ENCODE data around the gene TEX51. TPM values are rescaled to one million over a fixed set of nuclear protein-coding genes. Genes with fewer than 3 reads are reported as not detected.

The TEX51 gene
- polyA plus RNA-seq, 1 of the 3 experiments (the other 2 are of a cell fraction), result not detected

GRCh38 chr2:126943612-126944348 lies 45.1 kb downstream of the TEX51 start (continued):
- TF ChIP-seq REST (IDR thresholded peaks at IDR 0.05; ENCODE audit: low read depth, low read length), result no peak

- no peaks in the 10 kb centered on the region for H4K20me1 ChIP-seq (ENCODE audit: insufficient read depth)
- ChIA-PET CTCF (interaction anchor here (1.6 to 1.7 kb wide), 2 partner anchors 12 to 27 kb away, joined by 4 to 6 read pairs; no protein-coding TSS in a partner anchor), POLR2A (no interaction called here)
- no peaks in the 10 kb centered on the region for H3K36me3 ChIP-seq (replicated peaks in 1 of 2; ENCODE audit: control insufficient read depth in 1 of 2, insufficient read depth in 2 of 2, low read length in 1 of 2)
- peak; percentile 60 for DNase-seq
- H3K27me3 ChIP-seq (ENCODE audit: insufficient read depth), result no peaks in the 10 kb centered on the region
- H3F3A ChIP-seq (replicated peaks; ENCODE audit: insufficient read depth), result no peaks in the 10 kb centered on the region
- H2AFZ ChIP-seq (ENCODE audit: low read depth), result no peak overlapping the region
- H3K4me2 ChIP-seq, result no peak overlapping the region
- H3K9ac ChIP-seq, result no peak overlapping the region
- H3K79me2 ChIP-seq (ENCODE audit: insufficient read depth), result no peaks in the 10 kb centered on the region
- peaks cover 0 to 33% of the 10 kb centered on the region in 2 experiments; a peak in 2 of 4 replicates for H3K4me1 ChIP-seq (ENCODE audit: control insufficient read depth in 1 of 2, insufficient read depth in 2 of 2, low read depth in 1 of 2, low read length in 1 of 2)
- TF ChIP-seq REST (IDR thresholded peaks at IDR 0.05; ENCODE audit: low read depth, low read length), result no peak
- TF ChIP-seq FOXJ3 (CRISPR knock-in tag; IDR thresholded peaks at IDR 0.05), result no peak
- TF ChIP-seq RFX5 (IDR thresholded peaks at IDR 0.05; ENCODE audit: low read length), result no peak
- no peak for TF ChIP-seq YY1 (IDR thresholded peaks at IDR 0.05; ENCODE audit: low read depth)
- no peak for TF ChIP-seq IRF3 (IDR thresholded peaks at IDR 0.05; ENCODE audit: low read depth, low read length)
- TF ChIP-seq USF1 (IDR thresholded peaks at IDR 0.05; ENCODE audit: borderline replicate concordance, low read depth), result no peak
- no peak for TF ChIP-seq TCF12 (IDR thresholded peaks at IDR 0.05)
- no peak for TF ChIP-seq POLR2AphosphoS5 (IDR thresholded peaks at IDR 0.05; ENCODE audit: low read depth, low read length)
- TF ChIP-seq NRF1 (IDR thresholded peaks at IDR 0.05; ENCODE audit: low read depth, low read length), result no peak
- no peak for TF ChIP-seq SIN3A (IDR thresholded peaks at IDR 0.05; ENCODE audit: borderline replicate concordance, low read depth, low read length)
- no peak for TF ChIP-seq MXI1 (IDR thresholded peaks at IDR 0.05; ENCODE audit: low read depth, low read length)
- no peak for TF ChIP-seq TEAD4 (IDR thresholded peaks at IDR 0.05; ENCODE audit: borderline replicate concordance, insufficient read depth)
- TF ChIP-seq GATA2 (CRISPR knock-in tag; IDR thresholded peaks at IDR 0.05), result no peak
- TF ChIP-seq USF2 (IDR thresholded peaks at IDR 0.05; ENCODE audit: borderline replicate concordance, low read depth, low read length), result no peak
- TF ChIP-seq CHD2 (IDR thresholded peaks at IDR 0.05; ENCODE audit: low read length, partially characterized antibody), result peak; percentile 27
- TF ChIP-seq GABPA (IDR thresholded peaks at IDR 0.05; ENCODE audit: low read depth), result no peak
- peak in 1 of 2 experiments; percentile 59; a peak in 1 of 4 replicates for TF ChIP-seq EP300 (IDR thresholded peaks at IDR 0.05; ENCODE audit: borderline replicate concordance in 1 of 2, low read depth in 1 of 2, low read length in 1 of 2)
- 14% methylated on average over 5 of the region's 6 CpGs for WGBS (ENCODE audit: low lambda C conversion rate)
- H3K9me3 ChIP-seq, result no peaks in the 10 kb centered on the region
- no peaks in the 10 kb centered on the region for H3K9me2 ChIP-seq
- no peak overlapping the region for H3K4me3 ChIP-seq (ENCODE audit: low read depth in 2 of 2, low read length in 1 of 2)
- peak overlapping the region in 1 of 2 experiments; percentile 93; a peak in 2 of 4 replicates for H3K27ac ChIP-seq (ENCODE audit: low read depth in 2 of 2, low read length in 1 of 2)
Observed at GRCh38 chr2:126945118-126945517, 46.4 kb downstream of the TEX51 start.

All from SK-N-SH (cell line).